ENCODE results near the gene MTHFD1L.

MTHFD1L gene

DNA sequence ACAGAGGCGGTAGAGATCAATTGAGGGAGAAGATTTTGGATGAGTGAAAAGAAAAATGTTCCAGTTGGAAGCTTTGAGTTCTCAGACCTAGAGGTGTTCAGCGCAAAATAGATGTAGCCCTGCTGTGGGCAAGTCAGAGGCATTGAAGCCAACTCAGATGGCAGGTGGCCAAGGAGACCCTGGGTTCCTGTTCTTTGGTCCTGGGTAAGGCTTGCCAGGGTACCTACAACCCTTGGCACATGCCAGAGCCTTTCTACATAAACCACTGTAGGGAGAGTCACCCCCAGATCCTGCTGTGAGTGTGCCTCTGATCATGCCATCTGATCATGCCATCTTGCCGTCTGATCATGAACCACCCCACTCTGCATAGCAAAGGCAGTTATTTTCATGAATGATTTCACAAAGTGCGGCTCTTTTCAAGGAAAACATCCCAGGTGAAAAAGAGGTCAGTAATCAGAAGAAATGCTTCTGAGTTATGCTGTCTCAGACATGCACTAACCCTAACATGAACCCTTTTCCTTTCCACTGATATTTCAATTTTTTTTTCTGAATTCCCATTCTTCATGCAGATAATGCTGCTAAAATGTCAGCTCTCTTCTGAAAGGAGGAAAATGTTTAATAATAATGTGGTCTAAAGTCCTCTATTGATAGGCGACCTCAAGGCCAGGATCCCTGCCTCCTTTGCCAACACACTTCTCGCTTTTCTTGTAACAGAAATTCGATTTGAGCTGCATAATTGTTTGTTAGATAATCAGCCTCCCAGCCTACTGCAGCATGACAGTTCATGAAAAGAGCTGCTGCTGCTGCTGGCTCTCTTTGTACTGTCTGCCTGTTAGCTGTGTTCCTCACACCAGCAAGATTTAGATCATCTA is 153.6 kb downstream of the MTHFD1L start:
- H3K27ac ChIP-seq (ENCODE audit: low read depth, low read length), result no peak overlapping the region
- H3K9me3 ChIP-seq (ENCODE audit: insufficient read depth, low read length), result no peaks in the 10 kb centered on the region
- H3K36me3 ChIP-seq (ENCODE audit: low read length), result peaks cover 15% of the 10 kb centered on the region; the same call in 1 of the 2 replicates
- no peak overlapping the region for H3K4me3 ChIP-seq (ENCODE audit: insufficient read depth, low read length, poor library complexity, severe bottlenecking)
- no peak overlapping the region for H2AFZ ChIP-seq (ENCODE audit: low read depth, low read length, severe bottlenecking)
- H3K27me3 ChIP-seq (ENCODE audit: low read length), result no peaks in the 10 kb centered on the region
- no peaks in the 10 kb centered on the region for H4K20me1 ChIP-seq (ENCODE audit: low read depth, low read length)
- no peak overlapping the region for H3K9ac ChIP-seq (ENCODE audit: low read length)
- H3K4me2 ChIP-seq (ENCODE audit: low read depth, low read length, poor library complexity, severe bottlenecking), result no peak overlapping the region
- 0 out of 2 replicates have a peak, but pooled peaks cover 2% of the 10 kb centered on the region for H3F3A ChIP-seq (ENCODE audit: insufficient read depth)
- H3K79me2 ChIP-seq (ENCODE audit: insufficient read depth, low read length), result no peaks in the 10 kb centered on the region
- H3K9me2 ChIP-seq (replicated peaks; ENCODE audit: insufficient read depth, low read length), result no peaks in the 10 kb centered on the region
- TF ChIP-seq, protein P1, sequence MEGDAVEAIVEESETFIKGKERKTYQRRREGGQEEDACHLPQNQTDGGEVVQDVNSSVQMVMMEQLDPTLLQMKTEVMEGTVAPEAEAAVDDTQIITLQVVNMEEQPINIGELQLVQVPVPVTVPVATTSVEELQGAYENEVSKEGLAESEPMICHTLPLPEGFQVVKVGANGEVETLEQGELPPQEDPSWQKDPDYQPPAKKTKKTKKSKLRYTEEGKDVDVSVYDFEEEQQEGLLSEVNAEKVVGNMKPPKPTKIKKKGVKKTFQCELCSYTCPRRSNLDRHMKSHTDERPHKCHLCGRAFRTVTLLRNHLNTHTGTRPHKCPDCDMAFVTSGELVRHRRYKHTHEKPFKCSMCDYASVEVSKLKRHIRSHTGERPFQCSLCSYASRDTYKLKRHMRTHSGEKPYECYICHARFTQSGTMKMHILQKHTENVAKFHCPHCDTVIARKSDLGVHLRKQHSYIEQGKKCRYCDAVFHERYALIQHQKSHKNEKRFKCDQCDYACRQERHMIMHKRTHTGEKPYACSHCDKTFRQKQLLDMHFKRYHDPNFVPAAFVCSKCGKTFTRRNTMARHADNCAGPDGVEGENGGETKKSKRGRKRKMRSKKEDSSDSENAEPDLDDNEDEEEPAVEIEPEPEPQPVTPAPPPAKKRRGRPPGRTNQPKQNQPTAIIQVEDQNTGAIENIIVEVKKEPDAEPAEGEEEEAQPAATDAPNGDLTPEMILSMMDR (IDR thresholded peaks at IDR 0.05; ENCODE audit: insufficient read depth, low read length, poor library complexity, severe bottlenecking), result no peak
- TF ChIP-seq EZH2phosphoT487 (conservative IDR thresholded peaks at IDR 0.05; ENCODE audit: low read length), result no peak

DNA sequence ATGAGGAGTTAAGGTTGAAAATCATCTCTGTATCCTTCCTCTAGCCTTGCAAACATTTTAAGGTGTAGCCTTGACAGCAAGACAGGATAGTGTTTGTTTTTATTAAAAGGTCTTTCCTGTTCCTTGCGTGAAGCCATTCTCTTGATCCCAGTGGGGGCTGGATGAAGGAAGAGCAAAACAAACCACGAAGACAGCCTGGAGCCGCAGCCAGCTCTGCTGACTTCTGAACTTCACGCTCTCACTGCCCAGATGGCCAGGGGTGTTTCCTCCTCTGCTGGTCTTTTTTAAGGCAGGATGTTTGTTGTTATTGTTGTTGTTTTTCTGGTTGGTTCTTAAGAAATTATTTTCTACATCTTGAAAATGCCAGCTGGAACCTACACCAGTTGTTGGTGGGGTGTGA is 156.4 kb downstream of the MTHFD1L start:
- no peak overlapping the region for H3K9ac ChIP-seq (ENCODE audit: low read length)
- peaks cover 7% of the 10 kb centered on the region; the same call in 1 of the 2 replicates for H3K36me3 ChIP-seq (ENCODE audit: low read length)
- no peaks in the 10 kb centered on the region for H3K9me2 ChIP-seq (replicated peaks; ENCODE audit: insufficient read depth, low read length)
- no peaks in the 10 kb centered on the region for H4K20me1 ChIP-seq (ENCODE audit: low read depth, low read length)
- H3K4me3 ChIP-seq (ENCODE audit: insufficient read depth, low read length, poor library complexity, severe bottlenecking), result no peak overlapping the region
- H3K79me2 ChIP-seq (ENCODE audit: insufficient read depth, low read length), result no peaks in the 10 kb centered on the region
- no peaks in the 10 kb centered on the region for H3F3A ChIP-seq (ENCODE audit: insufficient read depth)
- H3K9me3 ChIP-seq (ENCODE audit: insufficient read depth, low read length), result no peaks in the 10 kb centered on the region
- no peak for TF ChIP-seq EZH2phosphoT487 (conservative IDR thresholded peaks at IDR 0.05; ENCODE audit: low read length)
- TF ChIP-seq, protein P1 (IDR thresholded peaks at IDR 0.05; ENCODE audit: insufficient read depth, low read length, poor library complexity, severe bottlenecking), result no peak
- no peaks in the 10 kb centered on the region for H3K27me3 ChIP-seq (ENCODE audit: low read length)
- no peak overlapping the region for H2AFZ ChIP-seq (ENCODE audit: low read depth, low read length, severe bottlenecking)
- H3K27ac ChIP-seq (ENCODE audit: low read depth, low read length), result no peak overlapping the region
- no peak overlapping the region for H3K4me2 ChIP-seq (ENCODE audit: low read depth, low read length, poor library complexity, severe bottlenecking)

DNA sequence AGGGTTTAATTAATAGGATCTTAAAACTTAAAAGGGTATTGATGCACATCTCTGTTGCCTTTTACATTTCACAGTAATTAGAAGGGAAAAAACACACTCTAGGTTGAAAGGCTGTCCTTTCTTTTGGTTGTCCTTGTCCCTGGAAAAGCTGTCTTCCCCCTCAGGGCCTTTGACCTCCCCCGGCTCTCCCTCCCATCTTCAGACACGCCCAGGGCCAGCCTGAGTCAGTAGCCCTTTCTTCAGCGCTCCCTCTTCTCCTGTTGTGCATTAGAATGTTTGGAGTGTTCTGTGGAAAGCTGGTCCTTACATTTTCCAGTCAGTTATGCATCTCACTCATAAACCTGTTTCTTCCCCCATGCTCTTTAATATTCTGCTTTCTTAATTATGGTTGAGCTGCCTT is 157.0 kb downstream of the MTHFD1L start:
- no peaks in the 10 kb centered on the region for H3K79me2 ChIP-seq (ENCODE audit: insufficient read depth, low read length)
- no peak for TF ChIP-seq EZH2phosphoT487 (conservative IDR thresholded peaks at IDR 0.05; ENCODE audit: low read length)
- TF ChIP-seq, protein P1 (IDR thresholded peaks at IDR 0.05; ENCODE audit: insufficient read depth, low read length, poor library complexity, severe bottlenecking), result no peak

More for the DNA sequence above, 157.0 kb downstream of the MTHFD1L start:
- no peaks in the 10 kb centered on the region for H4K20me1 ChIP-seq (ENCODE audit: low read depth, low read length)
- H3K36me3 ChIP-seq (ENCODE audit: low read length), result peaks cover 7% of the 10 kb centered on the region; the same call in 1 of the 2 replicates
- H3K27me3 ChIP-seq (ENCODE audit: low read length), result no peaks in the 10 kb centered on the region
- H3F3A ChIP-seq (ENCODE audit: insufficient read depth), result no peaks in the 10 kb centered on the region
- no peak overlapping the region for H3K27ac ChIP-seq (ENCODE audit: low read depth, low read length)
- no peak overlapping the region for H3K4me2 ChIP-seq (ENCODE audit: low read depth, low read length, poor library complexity, severe bottlenecking)
- H3K9me2 ChIP-seq (replicated peaks; ENCODE audit: insufficient read depth, low read length), result no peaks in the 10 kb centered on the region
- no peak overlapping the region for H2AFZ ChIP-seq (ENCODE audit: low read depth, low read length, severe bottlenecking)
- H3K9ac ChIP-seq (ENCODE audit: low read length), result no peak overlapping the region
- H3K9me3 ChIP-seq (ENCODE audit: insufficient read depth, low read length), result no peaks in the 10 kb centered on the region
- no peak overlapping the region for H3K4me3 ChIP-seq (ENCODE audit: insufficient read depth, low read length, poor library complexity, severe bottlenecking)

All from SU-DHL-6 (cell line).